H9 (cell line): ENCODE results near the gene HEXD. TPM values are rescaled to one million over a fixed set of nuclear protein-coding genes. Genes with fewer than 3 reads are reported as not detected.
A peak's percentile ranks its signal among the peaks of the same experiment; 100 is the strongest.

Experiments
- DNase-seq: peaks from one replicate; pipeline ENCODE4 v3.0.0-alpha.2; 2017
- H2AFZ ChIP-seq: one replicate; pipeline ENCODE4 v1.6.1; 2013; ENCODE audit warnings: mild to moderate bottlenecking, low read length, control low read depth, moderate library complexity
- H2AK5ac ChIP-seq: 2 replicates; pipeline ENCODE4 v1.6.1; 2013; ENCODE audit warnings: low read length, control low read depth, mixed read lengths; ENCODE audit not compliant: insufficient read length
- H2BK120ac ChIP-seq: one replicate; pipeline ENCODE4 v1.6.1; 2013; ENCODE audit warnings: low read depth, mild to moderate bottlenecking, low read length, control low read depth, inconsistent platforms; ENCODE audit not compliant: poor library complexity, severe bottlenecking
- H2BK12ac ChIP-seq: 2 replicates; pipeline ENCODE4 v1.6.1; 2013; ENCODE audit warnings: low read length, control low read depth, mixed read lengths, low read depth; ENCODE audit not compliant: insufficient read length
- H2BK15ac ChIP-seq: 2 replicates; pipeline ENCODE4 v1.6.1; 2013; ENCODE audit warnings: low read depth, low read length, control low read depth
- H2BK20ac ChIP-seq: one replicate; pipeline ENCODE4 v1.6.1; 2013; ENCODE audit warnings: low read depth, mild to moderate bottlenecking, low read length, control low read depth, inconsistent platforms; ENCODE audit not compliant: poor library complexity, severe bottlenecking
- H2BK5ac ChIP-seq: 2 replicates; pipeline ENCODE4 v1.6.1; 2013; ENCODE audit warnings: low read length, control low read depth, mixed read lengths; ENCODE audit not compliant: insufficient read length
- H3K14ac ChIP-seq: 2 replicates; pipeline ENCODE4 v1.6.1; 2013; ENCODE audit warnings: low read length, control low read depth; ENCODE audit not compliant: insufficient read depth
- H3K18ac ChIP-seq: 2 replicates; pipeline ENCODE4 v1.6.1; 2013; ENCODE audit warnings: low read depth, mild to moderate bottlenecking, mixed read lengths, low read length, control low read depth; ENCODE audit not compliant: insufficient read length
- H3K23ac ChIP-seq: 2 replicates; pipeline ENCODE4 v1.6.1; 2013; ENCODE audit warnings: low read length, control low read depth, mixed read lengths, low read depth; ENCODE audit not compliant: insufficient read length
- H3K23me2 ChIP-seq: 2 replicates; pipeline ENCODE4 v1.6.1; 2013; ENCODE audit warnings: low read depth, mild to moderate bottlenecking, mixed read lengths, low read length, control low read depth; ENCODE audit not compliant: insufficient read length, poor library complexity, severe bottlenecking
- H3K27ac ChIP-seq: 2 replicates; pipeline ENCODE4 v1.5.1; 2013; ENCODE audit warnings: low read length, control low read depth, mixed read lengths, low read depth; ENCODE audit not compliant: insufficient read length
- H3K27me3 ChIP-seq: 2 replicates; pipeline ENCODE4 v1.6.1; 2013; ENCODE audit warnings: low read length, control low read depth, inconsistent platforms; ENCODE audit not compliant: insufficient read depth
- H3K4ac ChIP-seq: 2 replicates; pipeline ENCODE4 v1.6.1; 2013; ENCODE audit warnings: low read depth, mild to moderate bottlenecking, control low read depth, inconsistent platforms, low read length, moderate library complexity
- H3K4me1 ChIP-seq: 2 replicates; pipeline ENCODE4 v1.6.1; 2013; ENCODE audit warnings: low read length, control low read depth, inconsistent platforms; ENCODE audit not compliant: insufficient read depth
- H3K4me2 ChIP-seq: 2 replicates; pipeline ENCODE4 v1.6.1; 2013; ENCODE audit warnings: low read length, control low read depth, mixed read lengths; ENCODE audit not compliant: insufficient read length, insufficient read depth
- H3K56ac ChIP-seq: 2 replicates; pipeline ENCODE4 v1.6.1; 2013; ENCODE audit warnings: low read depth, mild to moderate bottlenecking, mixed read lengths, low read length, control low read depth; ENCODE audit not compliant: insufficient read length
- H3K79me1 ChIP-seq: 2 replicates; pipeline ENCODE4 v1.6.1; 2013; ENCODE audit warnings: low read depth, mild to moderate bottlenecking, moderate library complexity, low read length, control low read depth, inconsistent platforms; ENCODE audit not compliant: insufficient read depth, poor library complexity, severe bottlenecking
- H3K79me2 ChIP-seq: 2 replicates; pipeline ENCODE4 v1.6.1; 2013; ENCODE audit warnings: low read length, control low read depth, inconsistent platforms; ENCODE audit not compliant: insufficient read depth
- H3K9ac ChIP-seq: 2 replicates; pipeline ENCODE4 v1.6.1; 2013; ENCODE audit warnings: low read length, control low read depth, mixed read lengths; ENCODE audit not compliant: insufficient read length; ENCODE audit errors: extremely low read depth
- H3K9me3 ChIP-seq: one replicate; pipeline ENCODE4 v1.6.1; 2013; ENCODE audit warnings: low read depth, low read length, inconsistent platforms; ENCODE audit not compliant: control insufficient read depth
- H3T11ph ChIP-seq: one replicate; pipeline ENCODE4 v1.6.1; 2013; ENCODE audit warnings: mild to moderate bottlenecking, low read length, control low read depth, inconsistent platforms
- H4K20me1 ChIP-seq: one replicate; pipeline ENCODE4 v1.6.1; 2013; ENCODE audit not compliant: control insufficient read depth, insufficient read length, insufficient read depth
- H4K5ac ChIP-seq: 2 replicates; pipeline ENCODE4 v1.6.1; 2013; ENCODE audit warnings: low read depth, mild to moderate bottlenecking, mixed read lengths, low read length, control low read depth; ENCODE audit not compliant: insufficient read length
- H4K8ac ChIP-seq: replicated peaks from 2 replicates; pipeline ENCODE4 v1.6.1; 2013; ENCODE audit warnings: low read length, control low read depth, mixed read lengths, low read depth; ENCODE audit not compliant: insufficient read length
- H4K91ac ChIP-seq: 2 replicates; pipeline ENCODE4 v1.6.1; 2013; ENCODE audit warnings: low read depth, mild to moderate bottlenecking, moderate library complexity, mixed read lengths, low read length, control low read depth; ENCODE audit not compliant: insufficient read length
- H3K27ac Mint-ChIP-seq, 3 experiments: 2 replicates in 2 of 3; 3 replicates in 1 of 3; pipeline ENCODE4 v1.8.0; 2020 to 2021; ENCODE audit warnings: mixed read lengths in 3 of 3, mild to moderate bottlenecking in 1 of 3, moderate library complexity in 1 of 3
- H3K27me3 Mint-ChIP-seq: 2 replicates; pipeline ENCODE4 v1.8.0; 2021; ENCODE audit warnings: low read depth, mild to moderate bottlenecking, moderate library complexity, mixed read lengths
- H3K36me3 Mint-ChIP-seq, 3 experiments: 2 replicates in 2 of 3; 3 replicates in 1 of 3; pipeline ENCODE4 v1.8.0; 2020 to 2021; ENCODE audit warnings: low read depth in 3 of 3, mixed read lengths in 3 of 3; ENCODE audit not compliant: insufficient read depth in 1 of 3
- H3K4me1 Mint-ChIP-seq, 2 experiments: 2 replicates each; pipeline ENCODE4 v1.8.0; 2020; ENCODE audit warnings: mixed read lengths in 2 of 2
- H3K4me3 Mint-ChIP-seq, 2 experiments: 2 replicates in 1 of 2; 3 replicates in 1 of 2; pipeline ENCODE4 v1.8.0; 2020 to 2021; ENCODE audit warnings: mild to moderate bottlenecking in 2 of 2, mixed read lengths in 2 of 2, moderate library complexity in 1 of 2
- H3K9me3 Mint-ChIP-seq, 2 experiments: 2 replicates in 1 of 2; 3 replicates in 1 of 2; pipeline ENCODE4 v1.8.0; 2020; ENCODE audit warnings: mild to moderate bottlenecking in 2 of 2, mixed read lengths in 2 of 2, moderate library complexity in 1 of 2
- CTCF ChIP-seq: fragments of 200-600 bp; sonication (generic); conservative IDR thresholded peaks from 3 replicates; pipeline ENCODE4 v1.8.0; 2021; ENCODE audit warnings: antibody characterized with exemption, mild to moderate bottlenecking
- WGBS: extraction: QIAGEN DNeasy Blood & Tissue Kit; methylation state at CpG from one replicate; pipeline ENCODE4 v1.1.7; 2013; ENCODE audit warnings: missing lambda C conversion rate, low lambda C conversion rate, mixed read lengths; ENCODE audit not compliant: insufficient read length; ENCODE audit errors: extremely low coverage; 5-methylcytosine and 5-hydroxymethylcytosine counted together
- total RNA-seq: library from RNA; stranded (reverse); gene quantifications from 2 replicates; pipeline ENCODE4 v1.2.1, GENCODE V29; 2021

Gene HEXD
- total RNA-seq, 1 experiment from 2014 or later: 23.2 TPM

- Histone ChIP-seq H3K4me1 (no peaks in the 10 kb centered on the region; the same call in 1 of the 2 replicates), H4K5ac (no peak overlapping the region), H3K23ac (no peak overlapping the region), H3K27me3 (no peaks in the 10 kb centered on the region), H3K9ac (no peak overlapping the region), H3K14ac (no peak overlapping the region), H2BK12ac (no peak overlapping the region), H2AK5ac (no peak overlapping the region), H3K9me3 (no peaks in the 10 kb centered on the region), H3K23me2 (no peaks in the 10 kb centered on the region), H2BK20ac (no peak overlapping the region), H3K79me1 (no peaks in the 10 kb centered on the region), H3K4ac (no peak overlapping the region), H3T11ph (no peak overlapping the region), H3K56ac (no peak overlapping the region), H3K27ac (no peak overlapping the region), H2BK120ac (no peak overlapping the region), H4K91ac (no peak overlapping the region), H4K8ac (no peak overlapping the region), H2BK5ac (no peak overlapping the region), H3K79me2 (no peaks in the 10 kb centered on the region), H2BK15ac (no peak overlapping the region), H2AFZ (no peak overlapping the region), H3K18ac (no peak overlapping the region), H3K4me2 (no peak overlapping the region), H4K20me1 (no peaks in the 10 kb centered on the region)
- Mint-ChIP-seq H3K27me3 (no peaks in the 10 kb centered on the region; the same call in 1 of the 2 replicates), H3K27ac (peak overlapping the region in 1 of 3 experiments; percentile 86; a peak in 2 of 7 replicates), H3K4me1 (no peaks in the 10 kb centered on the region), H3K4me3 (no peak overlapping the region), H3K9me3 (no peaks in the 10 kb centered on the region), H3K36me3 (peaks cover 3 to 14% (median 14%) of the 10 kb centered on the region in 3 experiments)
- WGBS: no CpG with 5 or more reads among the region's 3 CpGs
- no peak for TF ChIP-seq CTCF
- DNase-seq: no peak
Observed at GRCh38 chr17:82428546-82428945, 10.4 kb downstream of the HEXD start.
